DOHH2 (cell line): ENCODE data around the gene PEPD.

Experiments
- H3F3A ChIP-seq: fragments of 200-600 bp; sonication (generic), shearing (Covaris generic); 2 replicates; pipeline ENCODE4 v1.6.0; 2016; ENCODE audit warnings: antibody characterized with exemption, mild to moderate bottlenecking; ENCODE audit not compliant: control insufficient read depth, insufficient read depth
- H3K27ac ChIP-seq: fragments of 200-600 bp; sonication (generic); 2 replicates; pipeline ENCODE4 v1.5.1; 2014; ENCODE audit warnings: low read depth, mild to moderate bottlenecking, low read length, moderate library complexity
- H3K27me3 ChIP-seq: fragments of 200-600 bp; sonication (generic); 2 replicates; pipeline ENCODE4 v1.6.1; 2014; ENCODE audit warnings: mild to moderate bottlenecking, low read length, mixed read lengths; ENCODE audit not compliant: control insufficient read depth
- H3K36me3 ChIP-seq: fragments of 200-600 bp; sonication (generic); 2 replicates; pipeline ENCODE4 v1.6.1; 2014; ENCODE audit warnings: mild to moderate bottlenecking, low read length, moderate library complexity, mixed read lengths; ENCODE audit not compliant: control insufficient read depth
- H3K4me1 ChIP-seq: fragments of 200-600 bp; sonication (generic); 2 replicates; pipeline ENCODE4 v1.6.1; 2014; ENCODE audit warnings: mild to moderate bottlenecking, low read length, mixed read lengths; ENCODE audit not compliant: control insufficient read depth
- H3K4me2 ChIP-seq: fragments of 200-600 bp; sonication (generic); 2 replicates; pipeline ENCODE4 v1.6.0; 2014; ENCODE audit warnings: mild to moderate bottlenecking, low read length, moderate library complexity
- H3K4me3 ChIP-seq: fragments of 200-600 bp; sonication (generic); 2 replicates; pipeline ENCODE4 v1.5.1; 2014; ENCODE audit warnings: mild to moderate bottlenecking, low read length, mixed read lengths
- H3K79me2 ChIP-seq: fragments of 200-600 bp; sonication (generic); 2 replicates; pipeline ENCODE4 v1.6.1; 2014; ENCODE audit warnings: mild to moderate bottlenecking, low read length, mixed read lengths; ENCODE audit not compliant: control insufficient read depth
- H3K9me2 ChIP-seq: fragments of 200-600 bp; sonication (generic); replicated peaks from 2 replicates; pipeline ENCODE4 v1.6.1; 2014; ENCODE audit warnings: mild to moderate bottlenecking, low read length, mixed read lengths; ENCODE audit not compliant: control insufficient read depth
- H3K9me3 ChIP-seq: fragments of 200-600 bp; sonication (generic); 2 replicates; pipeline ENCODE4 v1.6.1; 2014; ENCODE audit warnings: antibody characterized with exemption, low read length, mixed read lengths; ENCODE audit not compliant: control insufficient read depth, insufficient read depth
- H4K20me1 ChIP-seq: fragments of 200-600 bp; sonication (generic); 2 replicates; pipeline ENCODE4 v1.6.0; 2014; ENCODE audit warnings: low read depth, mild to moderate bottlenecking, antibody characterized with exemption, low read length, moderate library complexity; ENCODE audit not compliant: control insufficient read depth, insufficient read depth
- EZH2phosphoT487 ChIP-seq: fragments of 200-600 bp; sonication (generic); IDR thresholded peaks from 2 replicates; pipeline ENCODE4 v1.6.1; 2017; ENCODE audit warnings: borderline replicate concordance, mild to moderate bottlenecking, antibody characterized with exemption, low read length, moderate library complexity, mixed read lengths
- TF ChIP-seq, protein P1 (sequence below): fragments of 200-600 bp; sonication (generic); IDR thresholded peaks from one replicate; pipeline ENCODE4 v1.5.1; 2014; ENCODE audit warnings: antibody characterized with exemption, mild to moderate bottlenecking, low read depth, low read length; ENCODE audit not compliant: poor library complexity, severe bottlenecking

Gene PEPD

GRCh38 chr19:33508941-33509614 is 12.5 kb downstream of the PEPD start:
- no peaks in the 10 kb centered on the region for H3K9me2 ChIP-seq
- H3K9me3 ChIP-seq = no peaks in the 10 kb centered on the region
- H3K4me3 ChIP-seq = no peak overlapping the region
- no peaks in the 10 kb centered on the region for H3K79me2 ChIP-seq
- H3K36me3 ChIP-seq = no peaks in the 10 kb centered on the region
- no peaks in the 10 kb centered on the region for H3K27me3 ChIP-seq
- H4K20me1 ChIP-seq = no peaks in the 10 kb centered on the region
- no peaks in the 10 kb centered on the region for H3F3A ChIP-seq
- TF ChIP-seq, protein P1, sequence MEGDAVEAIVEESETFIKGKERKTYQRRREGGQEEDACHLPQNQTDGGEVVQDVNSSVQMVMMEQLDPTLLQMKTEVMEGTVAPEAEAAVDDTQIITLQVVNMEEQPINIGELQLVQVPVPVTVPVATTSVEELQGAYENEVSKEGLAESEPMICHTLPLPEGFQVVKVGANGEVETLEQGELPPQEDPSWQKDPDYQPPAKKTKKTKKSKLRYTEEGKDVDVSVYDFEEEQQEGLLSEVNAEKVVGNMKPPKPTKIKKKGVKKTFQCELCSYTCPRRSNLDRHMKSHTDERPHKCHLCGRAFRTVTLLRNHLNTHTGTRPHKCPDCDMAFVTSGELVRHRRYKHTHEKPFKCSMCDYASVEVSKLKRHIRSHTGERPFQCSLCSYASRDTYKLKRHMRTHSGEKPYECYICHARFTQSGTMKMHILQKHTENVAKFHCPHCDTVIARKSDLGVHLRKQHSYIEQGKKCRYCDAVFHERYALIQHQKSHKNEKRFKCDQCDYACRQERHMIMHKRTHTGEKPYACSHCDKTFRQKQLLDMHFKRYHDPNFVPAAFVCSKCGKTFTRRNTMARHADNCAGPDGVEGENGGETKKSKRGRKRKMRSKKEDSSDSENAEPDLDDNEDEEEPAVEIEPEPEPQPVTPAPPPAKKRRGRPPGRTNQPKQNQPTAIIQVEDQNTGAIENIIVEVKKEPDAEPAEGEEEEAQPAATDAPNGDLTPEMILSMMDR = no peak
- TF ChIP-seq EZH2phosphoT487 = no peak
- no peak overlapping the region for H3K27ac ChIP-seq
- no peak overlapping the region for H3K4me2 ChIP-seq
- no peaks in the 10 kb centered on the region for H3K4me1 ChIP-seq

- H3K27ac ChIP-seq = no peak overlapping the region
- no peaks in the 10 kb centered on the region for H3K36me3 ChIP-seq
- H3K9me3 ChIP-seq = no peaks in the 10 kb centered on the region
- TF ChIP-seq, protein P1 = no peak
- no peak for TF ChIP-seq EZH2phosphoT487
- H3K4me1 ChIP-seq = no peaks in the 10 kb centered on the region
- no peaks in the 10 kb centered on the region for H3K79me2 ChIP-seq
- H3F3A ChIP-seq = no peaks in the 10 kb centered on the region
- no peaks in the 10 kb centered on the region for H3K9me2 ChIP-seq
- H4K20me1 ChIP-seq = no peaks in the 10 kb centered on the region
- H3K4me3 ChIP-seq = no peak overlapping the region
- H3K27me3 ChIP-seq = no peaks in the 10 kb centered on the region
- no peak overlapping the region for H3K4me2 ChIP-seq
Observed at GRCh38 chr19:33508431-33508830, 13.2 kb downstream of the PEPD start.

DNA sequence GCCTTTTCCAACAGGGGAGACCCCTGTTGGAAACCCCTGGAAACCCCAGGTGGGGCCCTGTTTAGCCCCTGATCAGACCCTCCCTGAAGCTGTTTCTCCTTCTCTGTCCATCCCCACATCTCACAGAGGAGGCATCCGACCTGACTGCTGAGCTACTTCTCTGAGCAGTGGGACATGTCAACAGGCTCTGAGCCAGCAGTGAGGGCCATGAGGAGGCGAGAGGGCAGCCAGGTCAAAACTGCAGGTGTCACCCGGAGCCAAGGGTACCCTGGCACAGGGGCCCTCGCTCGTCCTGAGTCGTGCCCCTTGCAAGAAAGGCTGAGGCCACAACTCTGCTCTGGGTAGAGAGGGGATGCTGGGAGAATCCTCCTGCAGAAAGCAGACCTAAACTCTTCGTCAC is 13.6 kb downstream of the PEPD start:
- TF ChIP-seq, protein P1 = no peak
- no peak for TF ChIP-seq EZH2phosphoT487
- Histone ChIP-seq H3K4me2 (no peak overlapping the region), H3K4me1 (no peaks in the 10 kb centered on the region)

More for the DNA sequence above, 13.6 kb downstream of the PEPD start:
- Histone ChIP-seq H3K9me3 (no peaks in the 10 kb centered on the region), H3K36me3 (no peaks in the 10 kb centered on the region), H3K27me3 (no peaks in the 10 kb centered on the region), H4K20me1 (no peaks in the 10 kb centered on the region), H3K27ac (no peak overlapping the region), H3K4me3 (no peak overlapping the region), H3K79me2 (no peaks in the 10 kb centered on the region), H3K9me2 (no peaks in the 10 kb centered on the region), H3F3A (no peaks in the 10 kb centered on the region)
